Neural cell (in vitro differentiated cells): Measurements from ENCODE around the gene CCDC148.
"Not testable (repeated sequence)": the region's sequence is repeated elsewhere in the genome, so short reads cannot be mapped to it uniquely, and the experiment has no call there.

Source experiments
- CTCF ChIP-seq: fragments of 450-650 bp; IDR thresholded peaks from 2 replicates; pipeline ENCODE4 v1.5.1; 2014; ENCODE audit warnings: antibody characterized with exemption, mild to moderate bottlenecking, moderate library complexity; ENCODE audit not compliant: poor library complexity, severe bottlenecking
- EP300 ChIP-seq: fragments of 450-650 bp; conservative IDR thresholded peaks from 2 replicates; pipeline ENCODE4 v1.6.1; 2014; ENCODE audit warnings: antibody characterized with exemption, mild to moderate bottlenecking, moderate library complexity; ENCODE audit not compliant: poor library complexity, severe bottlenecking
- EZH2 ChIP-seq: fragments of 200-600, 300-800 bp; shearing (Covaris generic), sonication (generic); IDR thresholded peaks from 2 replicates; pipeline ENCODE4 v1.6.1; 2014; ENCODE audit warnings: antibody characterized with exemption, low read length, borderline replicate concordance, mild to moderate bottlenecking; ENCODE audit not compliant: insufficient read depth, poor library complexity, severe bottlenecking
- TAF1 ChIP-seq: IDR thresholded peaks from 2 replicates; pipeline ENCODE4 v1.6.1; 2012; ENCODE audit warnings: low read depth

DNA sequence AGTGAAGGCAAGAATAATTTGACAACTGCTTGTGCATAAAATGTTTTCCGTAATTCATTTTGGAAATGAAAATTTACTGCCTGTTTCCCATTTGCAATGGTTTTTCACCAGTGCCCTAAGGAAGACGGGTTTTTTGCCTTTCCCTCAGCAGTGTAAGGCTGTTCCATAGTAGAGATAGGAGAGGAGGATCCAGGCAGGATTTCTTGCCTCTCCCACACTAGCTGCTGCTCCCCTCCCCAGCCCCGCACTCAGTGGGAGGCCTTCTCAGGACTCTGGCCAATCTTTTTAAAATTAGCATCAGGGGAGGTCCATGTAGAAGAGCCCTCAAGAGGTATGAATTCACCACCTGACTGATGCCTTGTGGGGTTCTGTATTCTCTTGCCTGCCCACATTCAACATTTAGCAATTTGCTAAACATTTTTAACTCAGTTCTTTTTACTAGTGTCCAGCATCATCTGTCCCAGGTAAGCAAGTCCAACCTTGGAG, 18.0 kb upstream of the CCDC148 start:
- not testable (repeated sequence) for TF ChIP-seq CTCF, EZH2, TAF1, EP300
